HepG2 (cell line): ENCODE data around the gene AGXT. TPM values are rescaled to one million over a fixed set of nuclear protein-coding genes. Genes with fewer than 3 reads are reported as not detected.

ENCODE experiments used
- ATF6 ChIP-seq: sonication (generic); formaldehyde crosslinking; conservative IDR thresholded peaks from 2 replicates; pipeline ENCODE4 v1.4.0; 2020; ENCODE audit warnings: missing genetic modification reagents
- BORCS8-MEF2B ChIP-seq: sonication (generic); formaldehyde crosslinking; IDR thresholded peaks from 2 replicates; pipeline ENCODE4 v1.8.0; 2022; ENCODE audit warnings: mild to moderate bottlenecking, missing genetic modification reagents
- DZIP1 ChIP-seq: sonication (generic); formaldehyde crosslinking; IDR thresholded peaks from 2 replicates; pipeline ENCODE4 v1.5.0; 2020; ENCODE audit warnings: mild to moderate bottlenecking, missing genetic modification reagents
- HOXA5 ChIP-seq: sonication (generic); formaldehyde crosslinking; IDR thresholded peaks from 2 replicates; pipeline ENCODE4 v1.4.0; 2020; ENCODE audit warnings: missing genetic modification reagents
- IRF9 ChIP-seq: sonication (generic); formaldehyde crosslinking; IDR thresholded peaks from 2 replicates; pipeline ENCODE4 v1.8.0; 2022; ENCODE audit warnings: missing genetic modification reagents, mild to moderate bottlenecking, borderline replicate concordance
- JUNB ChIP-seq: sonication (generic); formaldehyde crosslinking; IDR thresholded peaks from 2 replicates; pipeline ENCODE4 v1.8.0; 2022; ENCODE audit warnings: missing genetic modification reagents, mild to moderate bottlenecking, borderline replicate concordance
- KDM4B ChIP-seq: sonication (generic); formaldehyde crosslinking; IDR thresholded peaks from 2 replicates; pipeline ENCODE4 v1.4.0; 2020; ENCODE audit warnings: missing genetic modification reagents
- MEIS1 ChIP-seq: sonication (generic); formaldehyde crosslinking; IDR thresholded peaks from 2 replicates; pipeline ENCODE4 v1.9.0; 2021; ENCODE audit warnings: mild to moderate bottlenecking, missing genetic modification reagents, moderate library complexity, borderline replicate concordance
- NR1H2 ChIP-seq: sonication (generic); formaldehyde crosslinking; IDR thresholded peaks from 2 replicates; pipeline ENCODE4 v1.8.1; 2022; ENCODE audit warnings: low read depth, missing genetic modification reagents, borderline replicate concordance
- PAXIP1 ChIP-seq: sonication (generic); formaldehyde crosslinking; conservative IDR thresholded peaks from 2 replicates; pipeline ENCODE4 v1.4.0; 2020; ENCODE audit warnings: mild to moderate bottlenecking, missing genetic modification reagents, moderate library complexity
- PBX2 ChIP-seq: IDR thresholded peaks from 2 replicates; pipeline ENCODE4 v1.6.1; 2016; ENCODE audit warnings: control low read depth
- RAD21 ChIP-seq: fragments of 450-650 bp; formaldehyde crosslinking; IDR thresholded peaks from 2 replicates; pipeline ENCODE4 v1.5.0; 2020; ENCODE audit warnings: mild to moderate bottlenecking
- ZNF598 ChIP-seq: sonication (generic); formaldehyde crosslinking; IDR thresholded peaks from 2 replicates; pipeline ENCODE4 v1.5.1; 2020; ENCODE audit warnings: mild to moderate bottlenecking, missing genetic modification reagents, borderline replicate concordance
- ZNF740 ChIP-seq: sonication (generic); formaldehyde crosslinking; IDR thresholded peaks from 2 replicates; pipeline ENCODE4 v1.4.0; 2020; ENCODE audit warnings: missing genetic modification reagents
- polyA plus RNA-seq, 8 experiments: library from polyadenylated mRNA; depleted of rRNA in 3 of 8; stranded (reverse) in 7 of 8; unstranded in 1 of 8; fragments of >200 nt; fragmentation: Illumina TruSeq in 4 of 8; extraction: Trizol in 4 of 8; gene quantifications; 2 replicates each; pipeline versions ENCODE4 v1.2.1 to v1.2.3, GENCODE V29; 2011 to 2016; ENCODE audit warnings: low read depth in 4 of 8, missing spikeins in 1 of 8, mixed read lengths in 1 of 8; ENCODE audit not compliant: insufficient read depth in 1 of 8
- total RNA-seq, 5 experiments: library from RNA; depleted of rRNA; stranded (reverse); fragments of >200 nt; fragmentation: Illumina TruSeq; extraction: Trizol; gene quantifications; 2 replicates each; pipeline ENCODE4 v1.2.3, GENCODE V29; 2016; ENCODE audit warnings: low read depth in 1 of 5

AGXT gene
- total and polyA plus RNA-seq, 2 of the 13 experiments (the other 11 are each of a cell fraction or from before 2014, with no cell fraction given), result 41.9 to 96.1 TPM

GRCh38 chr2:240873805-240874714 is 5.4 kb downstream of the AGXT start (continued):
- peak; percentile 98 for TF ChIP-seq PAXIP1
- peak; percentile 86 for TF ChIP-seq KDM4B (CRISPR knock-in tag)
- TF ChIP-seq RAD21, result peak; percentile 90
- TF ChIP-seq HOXA5 (CRISPR knock-in tag), result peak; percentile 65
- TF ChIP-seq ZNF740, result peak; percentile 70; the same call in 1 of the 2 replicates
- TF ChIP-seq DZIP1, result no peak
- no peak for TF ChIP-seq PBX2 (CRISPR knock-in tag)
- no peak for TF ChIP-seq ATF6 (CRISPR knock-in tag)
- peak; percentile 63 for TF ChIP-seq ZNF598
- no peak for TF ChIP-seq JUNB (CRISPR knock-in tag)
- 0 out of 2 replicates have a peak, but pooled peaks have one; percentile 52 for TF ChIP-seq MEIS1 (CRISPR knock-in tag)
- peak; percentile 28; the same call in 1 of the 2 replicates for TF ChIP-seq NR1H2 (CRISPR knock-in tag)
- peak; percentile 87; the same call in 1 of the 2 replicates for TF ChIP-seq IRF9
- TF ChIP-seq BORCS8-MEF2B (CRISPR knock-in tag), result peak; percentile 78; the same call in 1 of the 2 replicates
